ENCODE results near the gene DHTKD1. TPM values are rescaled to one million over a fixed set of nuclear protein-coding genes. Genes with fewer than 3 reads are reported as not detected.

Gene DHTKD1
- total RNA-seq, 1 experiment from 2014 or later, result 53.2 TPM

DNA sequence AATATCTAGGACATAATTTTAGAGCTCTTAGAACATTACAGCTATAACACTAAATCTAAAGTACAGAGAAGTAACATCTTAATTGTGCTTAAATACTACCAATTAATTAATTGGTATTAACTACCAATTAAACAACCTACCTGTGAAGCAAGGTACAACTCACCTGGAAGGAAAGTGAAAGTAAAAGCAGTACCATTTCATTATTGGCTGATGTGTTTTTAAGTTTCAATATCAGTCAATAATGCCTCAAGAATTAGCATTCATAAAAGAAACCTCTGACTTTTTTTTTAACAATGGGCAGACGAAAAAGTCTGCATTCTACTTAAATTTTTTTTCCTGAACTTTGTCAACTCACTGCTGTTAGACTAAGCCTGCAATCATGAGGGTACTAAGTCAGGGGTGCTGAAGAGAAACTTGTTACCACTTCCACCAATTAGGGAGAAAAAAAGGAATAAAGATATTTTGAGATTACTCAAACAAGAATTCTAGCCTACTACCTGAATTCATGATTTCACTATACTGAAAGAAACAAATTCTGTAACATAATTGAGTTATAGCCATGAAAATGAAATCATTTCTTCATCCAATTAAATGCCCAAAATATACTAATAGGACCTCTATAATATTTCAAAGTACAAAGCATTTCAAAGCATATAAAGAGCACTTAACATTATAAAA lies 46.0 kb upstream of the DHTKD1 start:
- Histone ChIP-seq H2AFZ (ENCODE audit: low read length) (no peak overlapping the region), H3K4ac (ENCODE audit: low read depth, low read length) (no peak overlapping the region), H3K9me3 (ENCODE audit: control insufficient read depth, low read depth, low read length) (no peaks in the 10 kb centered on the region), H4K20me1 (ENCODE audit: control insufficient read depth, insufficient read depth, insufficient read length) (no peaks in the 10 kb centered on the region), H3K27ac (ENCODE audit: insufficient read length, low read depth, low read length) (no peak overlapping the region), H4K91ac (ENCODE audit: insufficient read length, low read depth, low read length) (no peak overlapping the region), H2BK120ac (ENCODE audit: low read depth, low read length, poor library complexity, severe bottlenecking) (no peak overlapping the region), H3K27me3 (ENCODE audit: insufficient read depth, low read length) (no peaks in the 10 kb centered on the region), H3K23me2 (ENCODE audit: insufficient read length, low read depth, low read length, poor library complexity, severe bottlenecking) (no peaks in the 10 kb centered on the region), H2BK15ac (ENCODE audit: low read depth, low read length) (no peak overlapping the region), H3K79me2 (ENCODE audit: insufficient read depth, low read length) (peaks cover 6% of the 10 kb centered on the region; the same call in 1 of the 2 replicates), H2BK20ac (ENCODE audit: low read depth, low read length, poor library complexity, severe bottlenecking) (no peak overlapping the region), H3K18ac (ENCODE audit: insufficient read length, low read depth, low read length) (no peak overlapping the region), H2AK5ac (ENCODE audit: insufficient read length, low read length) (no peak overlapping the region), H3K56ac (ENCODE audit: insufficient read length, low read depth, low read length) (no peak overlapping the region), H4K8ac (replicated peaks; ENCODE audit: insufficient read length, low read depth, low read length) (no peak overlapping the region), H3K79me1 (ENCODE audit: insufficient read depth, low read depth, low read length, poor library complexity, severe bottlenecking) (no peaks in the 10 kb centered on the region), H2BK5ac (ENCODE audit: insufficient read length, low read length) (no peak overlapping the region), H3K4me1 (ENCODE audit: insufficient read depth, low read length) (no peaks in the 10 kb centered on the region), H3K9ac (ENCODE audit: extremely low read depth, insufficient read length, low read length) (no peak overlapping the region), H3K14ac (ENCODE audit: insufficient read depth, low read length) (no peak overlapping the region), H3K4me2 (ENCODE audit: insufficient read depth, insufficient read length, low read length) (no peak overlapping the region), H4K5ac (ENCODE audit: insufficient read length, low read depth, low read length) (no peak overlapping the region), H2BK12ac (ENCODE audit: insufficient read length, low read depth, low read length) (no peak overlapping the region), H3T11ph (ENCODE audit: low read length) (no peak overlapping the region), H3K23ac (ENCODE audit: insufficient read length, low read depth, low read length) (no peak overlapping the region)
- TF ChIP-seq, protein P1, sequence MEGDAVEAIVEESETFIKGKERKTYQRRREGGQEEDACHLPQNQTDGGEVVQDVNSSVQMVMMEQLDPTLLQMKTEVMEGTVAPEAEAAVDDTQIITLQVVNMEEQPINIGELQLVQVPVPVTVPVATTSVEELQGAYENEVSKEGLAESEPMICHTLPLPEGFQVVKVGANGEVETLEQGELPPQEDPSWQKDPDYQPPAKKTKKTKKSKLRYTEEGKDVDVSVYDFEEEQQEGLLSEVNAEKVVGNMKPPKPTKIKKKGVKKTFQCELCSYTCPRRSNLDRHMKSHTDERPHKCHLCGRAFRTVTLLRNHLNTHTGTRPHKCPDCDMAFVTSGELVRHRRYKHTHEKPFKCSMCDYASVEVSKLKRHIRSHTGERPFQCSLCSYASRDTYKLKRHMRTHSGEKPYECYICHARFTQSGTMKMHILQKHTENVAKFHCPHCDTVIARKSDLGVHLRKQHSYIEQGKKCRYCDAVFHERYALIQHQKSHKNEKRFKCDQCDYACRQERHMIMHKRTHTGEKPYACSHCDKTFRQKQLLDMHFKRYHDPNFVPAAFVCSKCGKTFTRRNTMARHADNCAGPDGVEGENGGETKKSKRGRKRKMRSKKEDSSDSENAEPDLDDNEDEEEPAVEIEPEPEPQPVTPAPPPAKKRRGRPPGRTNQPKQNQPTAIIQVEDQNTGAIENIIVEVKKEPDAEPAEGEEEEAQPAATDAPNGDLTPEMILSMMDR (conservative IDR thresholded peaks at IDR 0.05), result no peak
- Mint-ChIP-seq H3K4me1 (peaks cover 0 to 3% of the 10 kb centered on the region in 2 experiments; a peak in 1 of 4 replicates), H3K9me3 (no peaks in the 10 kb centered on the region), H3K27ac (peak overlapping the region in 1 of 3 experiments; percentile 51; a peak in 1 of 7 replicates), H3K36me3 (ENCODE audit: insufficient read depth in 1 of 3, low read depth in 3 of 3) (peaks cover 0 to 20% (median 14%) of the 10 kb centered on the region in 3 experiments; a peak in 5 of 7 replicates), H3K27me3 (ENCODE audit: low read depth) (no peaks in the 10 kb centered on the region), H3K4me3 (no peak overlapping the region)
- DNase-seq, result no peak
- no CpG with 5 or more reads among the region's 1 CpG for WGBS (ENCODE audit: extremely low coverage, insufficient read length, low lambda C conversion rate)
